C1 segment of cervical spinal cord (tissue), 14 donors: Measurements from ENCODE around the gene MAST4.
A peak's percentile ranks its signal among the peaks of the same experiment; 100 is the strongest.
"Not testable (repeated sequence)": the region's sequence is repeated elsewhere in the genome, so short reads cannot be mapped to it uniquely, and the experiment has no call there.

Experiments used
- DNase-seq, 14 donors: peaks; one replicate each; lab custom pipeline; 2025; lab: John Stamatoyannopoulos, UW

The MAST4 gene

DNA sequence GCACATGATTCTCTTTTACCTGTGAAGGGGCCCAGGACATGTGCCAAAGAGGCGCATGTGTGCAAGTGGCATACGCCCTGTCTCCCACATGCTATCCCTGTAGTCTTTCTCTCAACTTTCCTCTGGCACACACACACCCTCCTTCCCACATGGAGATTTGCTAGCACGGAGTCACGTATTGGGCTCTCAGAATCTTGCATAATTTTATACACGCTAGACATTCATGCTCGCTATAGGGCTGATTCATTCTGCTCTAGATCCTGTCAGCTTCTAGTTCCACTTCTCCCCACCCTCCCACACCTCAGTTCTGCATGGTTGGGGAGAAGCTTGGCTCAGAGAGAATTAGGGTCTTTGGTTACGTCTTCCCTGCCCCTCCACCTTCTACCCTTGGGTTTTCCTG is 527.6 kb downstream of the MAST4 start:
- no peak for DNase-seq

DNA sequence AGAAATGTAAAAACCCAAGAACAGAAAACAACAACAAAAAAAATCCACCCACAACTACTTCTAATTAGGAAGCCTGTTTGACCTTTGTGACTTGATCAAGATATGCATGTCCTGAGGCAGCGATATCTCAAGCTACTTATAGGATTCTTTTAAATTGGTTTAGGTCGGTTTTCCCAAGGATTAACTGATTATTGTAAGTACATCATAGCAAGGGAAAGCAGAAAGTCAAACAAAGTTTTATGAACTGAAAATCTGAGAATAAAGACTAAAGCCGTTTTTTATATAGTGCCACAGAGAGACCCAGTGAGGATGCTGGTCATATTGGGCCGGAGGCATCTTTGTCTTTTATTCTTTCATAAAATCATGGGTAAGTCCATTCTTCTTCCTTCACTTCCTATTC is 528.4 kb downstream of the MAST4 start:
- no peak for DNase-seq

DNA sequence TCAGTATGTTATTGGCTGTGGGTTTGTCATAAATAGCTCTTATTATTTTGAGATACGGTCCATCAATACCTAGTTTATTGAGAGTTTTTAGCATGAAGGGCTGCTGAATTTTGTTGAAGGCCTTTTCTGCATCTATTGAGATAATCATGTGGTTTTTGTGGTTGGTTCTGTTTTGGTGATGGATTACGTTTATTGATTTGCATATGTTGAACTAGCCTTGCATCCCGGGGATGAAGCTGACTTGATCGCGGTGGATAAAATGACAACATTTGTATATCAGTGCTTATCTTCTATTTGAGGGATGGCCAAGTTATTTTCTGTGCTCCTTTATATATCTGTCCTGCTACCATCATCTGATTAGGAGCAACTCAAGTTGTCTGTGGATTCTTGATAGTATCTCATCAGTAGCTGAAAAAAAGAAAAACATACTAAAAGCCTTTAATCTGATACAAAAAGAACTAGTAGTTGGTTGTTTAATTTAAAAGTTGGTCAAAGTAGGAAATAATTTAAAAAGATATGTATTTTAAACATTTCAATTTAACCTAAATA is 531.2 kb downstream of the MAST4 start:
- DNase-seq = not testable (repeated sequence)

DNA sequence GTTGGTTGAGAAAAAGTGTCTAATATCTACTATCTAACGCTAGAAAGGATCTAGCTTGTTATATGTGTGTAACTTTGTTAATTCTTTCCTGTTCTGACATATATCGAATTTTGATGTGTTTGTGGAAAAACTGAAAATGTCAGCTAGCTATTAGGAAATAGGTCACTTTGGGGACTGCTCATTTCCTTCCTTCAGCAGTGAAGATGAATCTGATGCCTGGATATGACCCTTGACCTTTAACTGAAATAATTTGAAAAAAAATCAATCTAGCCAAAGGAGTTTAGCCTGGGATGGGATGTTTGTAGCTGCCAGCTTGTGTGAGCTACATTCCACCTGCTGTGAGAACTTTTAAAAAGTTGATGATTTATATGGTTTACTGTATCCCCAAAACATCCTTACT is 533.6 kb downstream of the MAST4 start:
- no peak for DNase-seq

DNA sequence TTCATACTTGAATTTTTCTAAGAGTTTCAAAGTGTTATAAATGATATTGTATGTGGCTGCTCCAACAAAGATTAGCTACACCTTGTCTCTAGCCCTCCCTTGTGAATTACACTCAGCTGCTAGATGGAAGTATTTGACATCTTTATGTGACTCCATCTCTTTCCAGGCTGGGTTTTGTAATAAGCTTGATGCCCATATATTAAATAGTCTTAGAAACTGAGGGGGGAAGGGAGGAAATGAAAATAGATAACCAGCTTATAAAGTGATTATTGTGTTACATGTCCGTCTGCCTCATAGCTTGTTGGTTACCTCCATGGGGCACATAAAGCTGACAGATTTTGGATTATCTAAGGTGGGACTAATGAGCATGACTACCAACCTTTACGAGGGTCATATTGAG is 537.0 kb downstream of the MAST4 start:
- no peak for DNase-seq

DNA sequence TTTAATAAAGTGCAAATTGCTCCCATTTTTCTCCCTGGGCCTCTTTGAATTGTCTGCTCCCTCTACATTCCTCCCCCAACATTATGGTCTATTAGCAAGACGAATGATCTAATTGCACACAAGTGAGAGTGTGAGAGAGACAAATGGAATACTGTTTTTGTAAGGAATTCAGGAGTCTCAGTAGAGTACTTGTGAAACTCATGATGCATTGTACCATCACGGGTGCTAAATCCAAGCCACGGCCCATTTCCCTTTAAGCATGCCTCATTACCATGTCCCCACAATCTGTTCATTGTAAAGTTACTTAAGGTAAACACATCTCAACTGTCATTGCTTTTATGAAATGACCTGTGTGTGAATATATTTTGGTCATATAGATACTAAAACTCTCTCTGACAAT is 537.6 kb downstream of the MAST4 start:
- DNase-seq = no peak

DNA sequence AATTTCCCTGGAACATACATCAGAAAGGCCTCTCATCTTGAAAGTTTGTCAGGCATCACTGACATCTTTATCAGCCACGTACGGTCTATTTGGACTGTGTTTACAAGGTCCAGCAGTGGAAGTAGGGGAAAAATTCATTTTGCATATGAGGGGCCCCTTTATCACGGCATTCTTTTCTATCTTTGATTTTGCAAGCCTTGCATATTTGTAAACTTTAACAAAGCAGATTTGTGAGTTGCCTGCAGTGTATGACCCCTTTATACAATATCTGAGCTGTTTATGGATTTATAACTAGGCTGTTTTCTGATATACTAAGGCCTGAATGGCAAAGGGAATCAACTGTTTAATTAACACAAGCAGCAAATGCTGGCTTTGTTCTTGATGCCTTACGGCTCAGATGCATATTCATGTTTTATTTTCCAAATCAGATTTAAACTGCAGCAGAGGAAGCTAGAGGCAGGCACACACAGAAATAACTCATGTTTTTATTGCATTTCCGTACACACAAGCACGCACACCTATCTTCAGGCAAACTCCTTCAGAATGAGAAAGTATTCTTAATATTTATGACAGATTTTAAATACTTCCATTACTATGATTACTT is 539.3 kb downstream of the MAST4 start:
- DNase-seq = no peak

DNA sequence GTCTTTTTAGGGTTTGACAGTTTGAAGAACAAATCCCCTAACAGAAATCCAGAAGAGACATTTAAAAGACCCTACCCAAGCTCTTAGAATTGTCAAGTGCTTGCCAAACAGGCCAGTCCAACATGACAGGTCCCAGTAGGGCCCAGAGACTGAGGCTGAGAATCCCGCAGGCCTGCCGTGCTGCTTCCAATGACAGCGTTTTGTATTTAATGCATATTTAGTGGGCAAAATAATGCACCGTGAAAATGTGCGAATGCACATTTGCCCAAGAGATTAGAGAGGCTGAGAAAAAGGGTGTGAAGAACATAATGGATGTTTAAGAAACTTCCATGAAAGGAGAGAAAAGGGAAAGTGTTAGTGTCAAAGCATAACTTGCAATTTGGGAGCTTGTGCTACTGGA is 542.8 kb downstream of the MAST4 start:
- no peak for DNase-seq

DNA sequence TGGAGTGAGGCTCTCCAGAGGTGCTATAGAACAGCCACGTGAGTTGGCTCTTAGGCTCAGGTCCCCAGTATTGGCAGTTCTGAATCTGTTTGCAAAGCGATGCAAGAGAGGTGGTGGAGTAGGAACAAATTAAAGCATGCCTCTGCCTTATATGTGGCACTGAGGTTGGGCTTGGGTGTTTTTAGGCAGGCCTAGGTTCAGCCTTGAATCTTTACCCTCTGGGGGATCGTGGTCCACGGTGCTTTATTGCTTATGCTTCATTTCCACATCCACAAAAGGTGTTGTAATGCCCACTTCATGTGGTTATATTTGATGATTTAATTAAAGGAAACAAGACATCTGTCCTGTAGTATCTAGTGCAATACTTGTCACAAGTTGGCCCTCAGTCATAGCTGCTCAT is 544.2 kb downstream of the MAST4 start:
- DNase-seq = no peak

DNA sequence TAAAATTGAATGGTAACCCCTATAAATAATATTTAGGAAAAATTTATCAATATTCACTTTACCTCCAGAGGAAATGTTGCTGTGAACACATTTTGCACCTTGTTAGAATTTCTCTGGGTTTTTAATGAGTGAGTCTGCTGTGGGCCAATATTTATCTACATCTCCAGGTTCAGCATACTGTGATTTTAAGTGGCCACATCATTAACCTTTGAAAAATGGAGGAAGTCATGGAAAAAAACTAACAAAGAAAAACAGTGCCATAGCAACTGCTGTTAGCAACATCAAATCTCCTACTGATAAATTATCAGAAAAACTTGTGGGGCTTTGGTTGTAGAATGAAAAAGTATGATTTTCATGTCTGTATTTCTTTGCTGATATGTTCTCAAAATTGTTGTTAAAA is 545.5 kb downstream of the MAST4 start:
- DNase-seq = no peak

DNA sequence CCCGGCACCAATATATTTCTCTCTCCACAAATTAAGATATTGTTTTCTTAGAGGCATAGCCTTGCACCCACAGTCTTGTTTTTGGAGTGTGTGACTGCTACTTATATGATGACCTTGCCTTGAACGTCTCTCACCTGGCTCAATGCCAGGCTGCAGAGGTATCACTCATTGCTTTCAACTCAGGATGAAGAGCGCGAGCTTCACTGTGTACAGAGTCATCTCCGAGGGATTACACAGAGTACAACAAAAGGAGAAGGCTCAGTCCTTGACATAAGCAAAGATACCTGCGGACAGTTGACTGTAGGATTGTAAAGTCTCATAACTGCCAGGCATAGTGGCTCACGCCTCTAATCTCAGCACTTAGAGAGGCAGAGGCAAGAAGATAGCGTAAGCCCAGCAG is 546.6 kb downstream of the MAST4 start:
- no peak for DNase-seq

DNA sequence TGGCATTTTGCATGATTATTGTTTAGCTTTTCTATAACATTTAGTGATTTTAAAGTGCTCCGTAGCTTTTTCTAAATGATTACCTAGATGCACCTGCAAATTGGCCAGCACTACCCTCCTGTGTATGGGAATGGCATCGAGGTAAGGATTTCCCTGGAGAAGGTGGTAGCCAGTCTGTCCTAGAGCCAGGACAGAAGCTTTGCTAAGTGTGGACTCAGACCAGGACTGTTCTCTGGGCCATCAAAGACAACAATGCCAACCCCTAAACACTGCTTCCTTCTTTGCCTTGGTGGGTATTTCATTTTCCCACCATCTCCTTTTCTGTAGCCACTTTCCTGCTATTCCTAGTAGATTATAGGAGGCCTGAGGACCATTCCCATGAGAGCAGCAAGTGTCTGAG is 547.4 kb downstream of the MAST4 start:
- DNase-seq = no peak

DNA sequence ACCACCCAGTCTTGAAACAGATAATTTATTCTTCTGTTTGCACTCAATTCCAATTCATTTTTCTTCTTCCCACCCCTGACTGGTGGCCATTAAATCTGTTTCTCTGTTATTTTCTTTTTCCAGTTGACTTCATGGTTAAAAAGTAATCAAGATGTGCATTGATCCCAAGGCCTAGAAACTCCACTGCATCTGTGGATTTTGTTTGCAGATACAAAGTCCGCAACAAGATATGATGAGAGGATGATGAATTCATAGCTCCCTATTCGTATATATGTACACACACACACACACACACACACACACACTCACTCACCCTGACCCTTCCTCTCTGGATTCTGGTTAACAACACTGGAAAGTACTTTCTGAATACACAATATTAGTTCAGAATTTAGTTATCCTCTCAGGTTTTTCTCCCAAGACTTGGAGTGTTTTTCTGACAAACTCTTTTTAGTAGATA is 548.0 kb downstream of the MAST4 start:
- DNase-seq = no peak

DNA sequence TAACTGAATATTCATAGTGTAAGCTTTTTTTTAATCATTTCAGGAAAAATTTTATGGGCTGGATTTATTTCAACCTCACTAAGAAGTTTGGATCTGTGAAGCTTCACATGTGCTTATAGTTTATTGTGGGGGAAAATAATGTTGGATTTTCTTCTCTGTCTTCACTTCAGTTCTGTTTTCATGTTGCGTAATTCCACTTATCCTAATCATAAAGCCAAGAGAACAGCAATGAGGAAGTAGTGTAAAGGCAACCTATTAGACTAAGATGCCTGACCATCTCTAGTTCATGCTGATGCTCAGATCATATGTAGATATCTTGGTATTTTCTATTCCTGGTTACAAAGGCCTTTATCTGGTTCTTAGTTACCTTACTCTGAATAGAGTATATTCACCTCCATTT is 550.4 kb downstream of the MAST4 start:
- no peak for DNase-seq

DNA sequence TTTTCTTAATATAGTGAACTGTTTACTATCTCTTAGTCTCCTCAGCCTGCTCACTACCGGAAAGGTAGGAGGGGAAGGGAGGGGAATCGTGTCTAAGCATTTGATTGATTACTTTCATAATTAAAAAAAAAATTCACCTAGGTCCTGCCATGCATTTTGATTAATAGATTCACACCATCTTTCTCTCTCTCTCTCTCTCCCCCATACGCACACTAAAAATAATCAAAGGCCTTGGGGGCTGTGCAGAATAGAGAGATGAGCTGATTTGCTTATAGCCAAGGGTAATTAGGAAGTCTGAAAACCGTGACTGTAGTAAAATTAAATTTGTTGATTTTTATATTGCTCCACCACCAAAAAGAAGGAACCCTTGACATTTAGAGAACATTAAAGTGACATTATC is 550.8 kb downstream of the MAST4 start:
- no peak for DNase-seq

DNA sequence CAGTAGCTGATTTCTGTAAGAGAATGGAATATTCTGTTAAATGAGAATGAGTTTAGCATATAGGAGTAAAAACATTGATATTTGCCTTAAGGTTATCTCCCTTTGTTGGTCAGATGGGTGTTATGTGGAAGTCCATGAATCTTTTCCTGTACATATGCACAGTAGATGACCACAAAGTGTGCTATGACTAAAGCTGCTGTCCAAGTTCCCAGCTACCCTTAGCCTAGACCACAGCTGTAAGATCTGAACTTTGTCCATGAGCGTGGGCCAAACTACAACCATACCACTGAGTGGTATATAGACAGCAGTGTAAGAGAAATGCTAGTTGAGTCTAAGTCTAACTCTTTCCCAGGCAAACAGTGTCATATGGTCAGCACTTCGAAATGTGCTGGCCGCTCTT is 551.6 kb downstream of the MAST4 start:
- DNase-seq = no peak

DNA sequence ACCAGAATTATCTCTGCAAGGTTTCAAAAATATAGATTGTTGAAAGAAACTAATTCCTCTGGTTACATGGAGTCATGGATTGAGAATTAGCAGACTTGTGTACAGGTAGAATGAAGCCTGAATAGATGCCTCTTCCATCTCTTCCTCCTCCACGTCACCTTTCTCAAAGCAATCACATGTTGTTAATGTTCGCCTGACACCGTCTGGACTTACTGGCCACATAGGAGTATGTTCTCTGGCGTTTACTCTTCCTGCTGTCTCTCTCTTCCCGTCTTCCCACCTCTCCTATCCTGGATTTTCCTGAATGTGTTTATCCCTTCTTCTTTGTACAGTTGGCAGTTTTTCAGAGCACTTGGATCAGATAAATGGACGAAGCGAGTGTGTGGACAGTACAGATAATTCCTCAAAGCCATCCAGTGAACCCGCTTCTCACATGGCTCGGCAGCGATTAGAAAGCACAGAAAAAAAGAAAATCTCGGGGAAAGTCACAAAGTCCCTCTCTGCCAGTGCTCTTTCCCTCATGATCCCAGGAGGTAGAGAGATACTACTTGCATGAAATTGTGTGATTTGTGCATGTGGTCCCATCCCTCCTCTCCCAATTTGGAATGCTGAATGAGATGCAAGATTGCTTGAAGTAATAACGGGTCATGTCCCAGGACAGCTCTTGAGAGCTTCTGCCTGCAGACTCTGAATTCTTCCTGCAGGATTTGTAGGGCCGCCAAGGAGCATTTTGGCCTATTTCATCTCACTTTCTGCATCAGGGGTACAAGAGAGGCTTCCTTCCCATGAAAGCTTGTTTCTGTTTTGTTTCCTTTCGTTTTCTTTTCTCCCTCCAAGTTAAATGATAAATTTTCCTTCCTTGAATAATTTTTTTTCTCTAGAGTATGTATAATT is 553.1 kb downstream of the MAST4 start:
- DNase-seq = no peak

DNA sequence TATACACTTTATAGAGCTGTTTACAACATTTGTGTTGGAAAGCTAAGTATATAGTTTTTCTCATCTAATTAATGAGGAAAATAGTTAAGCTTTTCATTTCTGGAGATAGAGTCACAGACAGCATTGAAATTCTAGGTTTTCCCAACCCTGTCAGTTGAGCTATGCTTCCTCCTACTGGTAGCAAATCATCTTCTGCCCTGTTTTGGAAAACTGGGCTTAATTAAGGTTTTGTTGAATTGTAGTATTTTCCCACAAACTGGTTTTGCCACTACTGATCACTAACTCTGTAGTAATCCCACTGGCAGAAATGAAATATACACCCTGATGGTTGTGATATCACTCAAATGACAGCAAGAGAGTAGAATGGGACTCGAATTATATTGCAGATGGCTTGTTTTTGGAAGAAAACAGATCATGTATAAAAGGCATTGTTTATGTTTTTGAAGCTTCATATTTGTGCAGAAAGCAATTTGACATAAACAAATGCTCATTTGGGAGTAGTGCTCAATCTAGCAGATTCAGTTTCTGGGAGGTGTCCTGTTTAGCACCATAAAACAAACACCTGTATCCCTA is 553.8 kb downstream of the MAST4 start:
- peak in 1 of 14 donors; percentile 6 for DNase-seq

DNA sequence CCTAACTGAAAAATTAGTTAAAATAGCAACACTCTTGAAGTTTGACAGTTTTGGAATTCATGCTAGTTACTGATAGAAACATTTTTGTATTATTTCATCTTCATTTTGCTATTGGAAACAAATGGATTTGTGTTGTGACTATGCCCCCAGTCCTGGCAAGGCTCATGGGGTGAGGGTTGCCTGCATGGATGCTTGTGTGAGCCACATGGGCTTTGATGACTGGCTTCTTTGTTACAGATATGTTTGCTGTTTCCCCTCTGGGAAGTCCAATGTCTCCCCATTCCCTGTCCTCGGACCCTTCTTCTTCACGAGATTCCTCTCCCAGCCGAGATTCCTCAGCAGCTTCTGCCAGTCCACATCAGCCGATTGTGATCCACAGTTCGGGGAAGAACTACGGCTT is 556.2 kb downstream of the MAST4 start:
- DNase-seq = no peak

DNA sequence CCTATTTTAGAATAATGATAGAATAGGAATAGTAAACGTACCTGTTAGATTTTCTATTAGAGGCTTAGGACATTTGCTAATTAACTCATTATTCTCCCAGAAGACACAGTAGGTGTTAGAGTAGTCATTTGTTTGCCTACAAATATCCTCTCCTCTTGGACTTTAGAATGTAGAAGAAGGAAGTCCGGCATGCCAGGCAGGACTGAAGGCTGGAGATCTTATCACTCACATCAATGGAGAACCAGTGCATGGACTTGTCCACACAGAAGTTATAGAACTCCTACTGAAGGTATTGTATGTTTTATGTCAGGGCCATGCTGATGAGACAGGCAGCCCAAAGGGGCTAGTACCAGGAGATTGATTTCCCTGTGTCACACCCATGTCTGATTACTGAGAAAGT is 557.1 kb downstream of the MAST4 start:
- DNase-seq = no peak

DNA sequence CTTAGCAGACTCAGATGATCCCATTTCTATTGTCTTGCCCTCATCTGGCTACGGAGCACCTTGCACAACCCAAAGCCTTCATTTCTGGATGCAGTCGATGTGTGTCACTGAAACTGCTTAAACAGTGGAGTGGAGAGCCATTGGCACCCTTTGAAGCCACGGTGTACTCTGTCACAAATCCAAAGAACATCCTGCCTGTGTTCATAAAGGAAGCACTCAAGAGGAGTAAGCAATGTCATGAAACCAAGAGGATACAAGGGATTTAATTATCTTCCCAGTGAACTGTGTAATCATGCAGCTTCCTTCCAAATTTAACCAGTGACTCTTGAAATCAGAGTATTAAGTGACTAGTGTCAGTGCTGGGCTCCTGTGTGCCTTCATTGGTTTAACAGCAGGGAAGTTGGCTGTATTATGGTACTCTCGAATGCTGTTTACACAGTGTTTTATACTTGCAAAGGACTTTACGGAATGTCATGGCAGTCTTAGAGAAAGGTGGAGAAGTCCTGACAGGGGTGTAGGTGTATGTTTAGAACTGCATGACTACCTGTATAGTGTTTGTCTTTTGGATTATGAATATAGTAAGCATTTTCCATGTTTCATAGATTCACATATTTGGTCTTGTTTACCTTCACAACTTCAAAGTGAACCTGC is 558.5 kb downstream of the MAST4 start:
- peak in 1 of 14 donors; percentile 10 for DNase-seq

DNA sequence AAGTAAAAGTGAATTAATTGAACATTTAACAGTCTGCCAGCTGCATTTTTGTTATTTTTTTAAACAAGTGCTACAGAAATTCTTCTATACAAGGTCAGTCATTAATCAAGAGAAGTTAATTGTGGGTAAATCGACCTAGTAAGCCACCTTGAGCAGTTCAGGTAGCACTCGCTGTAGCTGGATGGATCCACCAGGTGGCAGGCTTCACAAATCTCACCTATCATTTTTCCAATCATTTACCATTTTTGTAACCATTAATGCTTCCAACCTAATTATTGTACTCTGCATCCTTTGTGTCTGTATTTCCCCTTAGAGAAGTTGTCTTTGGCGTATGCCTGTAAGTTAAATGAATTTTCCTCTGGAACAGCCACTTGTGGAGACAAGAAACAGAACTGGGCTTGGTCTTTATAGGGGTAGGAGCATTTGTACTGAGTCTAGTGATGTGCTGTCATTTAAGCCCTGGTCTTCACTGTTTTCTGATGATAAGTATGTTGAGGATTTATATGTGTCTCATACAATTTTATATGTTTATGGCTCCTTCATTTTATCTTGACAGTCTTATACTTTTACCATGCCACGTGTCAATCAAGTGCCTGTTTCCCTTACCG is 560.9 kb downstream of the MAST4 start:
- peak in 2 of 14 donors; percentile 3 to 17 for DNase-seq
